T-helper 2 cell treated with Interferon-gamma antibody and Interleukin-4, amounts not matched to agents 100 ng/mL and 5 ng/mL, for 36 hours (primary cell): ENCODE data around the gene SYNE3. TPM values are rescaled to one million over a fixed set of nuclear protein-coding genes. Genes with fewer than 3 reads are reported as not detected.

Experiments used
- intact Hi-C: fragments of 100-400 bp; cut with micrococcal nuclease; formaldehyde crosslinking; loops from one replicate; pipeline ENCODE4 v1.15.1; 2023
- total RNA-seq: library from RNA; stranded (reverse); gene quantifications from 2 replicates; pipeline ENCODE4 v1.2.3, GENCODE V29; 2022

The SYNE3 gene
- total RNA-seq, 1 donor from 2014 or later, result 52.8 TPM

DNA sequence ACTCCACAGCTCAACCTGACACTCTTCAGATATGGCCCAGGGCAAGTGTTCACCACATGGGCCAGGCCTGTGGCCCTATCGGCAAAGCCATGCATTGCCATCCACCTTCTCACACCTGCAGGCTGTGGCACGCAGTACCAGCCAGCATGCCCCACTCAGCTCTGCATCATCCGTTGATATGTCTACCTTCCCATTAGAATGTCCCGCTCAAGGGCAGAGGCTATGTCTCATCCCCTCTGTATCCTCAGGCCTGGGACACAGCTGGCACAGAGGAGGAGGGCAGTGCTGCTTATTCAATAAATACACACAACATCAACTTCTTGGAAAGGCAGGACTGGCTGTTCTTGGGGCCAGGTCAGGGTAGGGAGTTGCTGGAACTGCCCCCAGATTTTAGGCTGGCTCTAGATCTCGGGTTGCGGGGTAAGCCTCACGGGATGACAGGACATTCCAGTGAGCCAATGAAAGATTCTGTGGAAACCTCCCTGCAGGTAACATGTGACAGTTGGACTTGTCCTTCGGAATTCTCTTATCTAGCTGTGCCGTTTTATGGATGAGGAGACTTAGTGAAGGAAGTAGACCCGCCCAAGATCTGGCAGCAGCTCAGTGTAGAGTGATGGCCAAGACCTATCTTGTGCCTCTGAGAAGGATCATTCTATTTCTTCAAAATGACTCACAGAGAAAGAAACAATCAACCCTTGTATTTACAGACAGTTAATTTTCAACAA is 25.6 kb downstream of the SYNE3 start:
- intact Hi-C loops, result no loop called here

DNA sequence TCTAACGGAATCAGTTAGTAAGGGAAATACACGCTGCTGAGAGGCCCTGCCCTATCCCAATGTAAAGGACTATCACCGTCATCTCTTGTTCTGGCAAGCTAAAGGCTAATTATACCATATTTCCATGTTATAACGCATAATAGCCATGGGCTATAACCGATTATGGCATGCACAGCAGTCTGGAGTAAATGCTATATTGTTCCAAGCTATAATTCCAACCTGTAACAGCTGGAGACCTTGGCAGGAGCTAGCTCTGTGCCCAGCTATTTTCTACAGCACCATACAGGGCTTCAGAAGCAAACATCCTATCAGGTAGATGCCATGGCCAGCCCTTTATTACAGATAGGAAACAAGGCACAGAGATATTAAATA is 26.3 kb downstream of the SYNE3 start:
- intact Hi-C loops, result no loop called here

DNA sequence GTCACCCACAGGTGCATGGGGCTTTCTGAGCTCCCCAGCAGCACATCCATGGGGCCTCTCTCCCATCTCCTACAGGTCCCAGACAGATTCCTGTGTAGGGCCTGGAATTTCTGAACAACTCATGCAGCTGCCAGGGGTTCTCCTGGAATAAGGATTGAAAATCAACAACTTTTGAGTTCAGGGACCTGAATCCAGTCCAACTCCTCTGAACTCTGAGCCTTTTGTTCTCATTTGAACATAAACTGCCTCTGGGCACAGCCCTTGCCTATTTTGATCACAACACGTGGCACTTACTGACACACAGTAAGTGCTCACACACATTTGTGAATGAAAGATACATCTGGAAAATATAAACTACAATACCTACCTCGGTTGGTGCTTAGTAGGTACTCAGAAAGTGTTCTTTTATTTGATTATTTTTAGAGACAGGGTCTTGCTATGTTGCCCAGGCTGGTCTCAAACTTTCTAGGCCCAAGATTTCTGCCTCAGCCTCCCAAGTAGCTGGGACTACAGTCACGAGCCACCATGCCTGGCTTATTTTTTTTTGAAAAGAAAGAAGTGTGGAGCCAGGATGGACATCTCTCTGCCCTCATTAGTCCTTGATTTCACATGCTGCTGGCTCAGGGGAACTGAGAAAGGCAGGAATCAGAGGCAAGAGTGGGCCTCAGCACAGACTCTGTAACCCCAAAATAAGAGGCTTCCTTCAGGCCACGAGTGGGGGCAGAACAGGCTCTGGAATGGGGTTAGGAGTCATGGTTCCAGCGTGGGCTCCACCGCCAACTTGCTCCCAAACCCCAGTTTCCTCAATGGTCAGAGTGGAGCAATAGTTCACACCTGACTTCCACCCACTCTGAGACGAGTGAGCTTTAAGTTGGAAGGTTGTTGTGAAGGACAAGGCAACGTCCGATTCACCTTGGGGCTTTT is 27.0 kb downstream of the SYNE3 start:
- intact Hi-C loops, result no loop called here

DNA sequence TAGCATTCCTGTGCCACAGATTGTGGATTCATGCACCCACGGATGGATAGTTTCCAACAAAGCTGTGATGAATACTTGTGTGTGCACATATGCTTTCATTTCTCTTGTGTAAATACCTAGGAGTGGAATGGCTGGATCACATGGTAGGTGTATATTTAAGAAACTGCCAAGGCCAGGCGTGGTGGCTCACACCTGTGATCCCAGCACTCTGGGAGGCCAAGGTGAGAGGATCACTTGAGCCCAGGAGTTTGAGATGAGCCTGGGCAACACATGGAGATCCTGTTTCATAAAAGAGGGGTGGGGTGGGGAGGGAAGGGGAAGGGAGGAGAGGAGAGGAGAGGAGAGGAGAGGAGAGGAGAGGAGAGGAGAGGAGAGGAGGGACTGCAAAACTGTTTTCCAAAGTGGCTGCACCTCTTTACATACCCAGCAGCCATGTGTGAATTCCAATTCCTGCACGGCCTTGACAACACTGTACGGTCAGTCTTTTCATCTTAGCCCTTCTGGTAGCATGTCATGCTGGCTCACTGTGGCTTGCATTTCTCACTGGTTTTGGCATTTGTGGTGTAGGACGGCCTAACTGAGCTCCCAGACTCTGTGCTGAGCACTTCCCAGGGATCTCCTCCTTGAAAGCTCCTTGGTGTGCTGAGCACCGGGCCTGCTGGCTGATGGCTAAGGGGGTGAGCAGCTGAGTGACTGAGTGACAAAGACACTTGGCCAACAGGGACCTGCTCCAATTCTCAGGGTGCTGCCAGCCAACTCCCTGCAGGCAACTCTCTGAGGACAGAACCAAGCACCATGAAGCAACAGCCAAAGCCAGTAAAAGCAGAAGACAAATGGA is 27.9 kb downstream of the SYNE3 start:
- intact Hi-C loops, result no loop called here

DNA sequence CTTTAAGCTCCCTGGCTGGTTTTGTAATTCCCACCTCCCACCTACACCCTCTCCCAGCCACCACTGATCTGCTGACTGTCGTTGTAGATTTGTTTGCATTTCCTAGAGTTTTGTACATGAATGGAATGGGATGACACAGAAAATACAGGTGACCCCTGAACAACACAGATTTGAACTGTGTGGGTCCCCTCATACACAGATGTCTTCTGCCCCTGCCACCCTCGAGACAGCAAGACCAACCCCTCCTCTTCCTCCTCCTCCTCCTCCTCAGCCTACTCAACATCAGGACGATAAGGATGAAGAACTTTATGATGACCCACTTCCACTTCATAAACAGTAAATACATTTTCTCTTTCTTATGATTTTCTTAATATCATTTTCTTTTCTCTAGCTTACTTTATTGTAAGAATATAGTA is 28.8 kb downstream of the SYNE3 start:
- intact Hi-C loops, result no loop called here

DNA sequence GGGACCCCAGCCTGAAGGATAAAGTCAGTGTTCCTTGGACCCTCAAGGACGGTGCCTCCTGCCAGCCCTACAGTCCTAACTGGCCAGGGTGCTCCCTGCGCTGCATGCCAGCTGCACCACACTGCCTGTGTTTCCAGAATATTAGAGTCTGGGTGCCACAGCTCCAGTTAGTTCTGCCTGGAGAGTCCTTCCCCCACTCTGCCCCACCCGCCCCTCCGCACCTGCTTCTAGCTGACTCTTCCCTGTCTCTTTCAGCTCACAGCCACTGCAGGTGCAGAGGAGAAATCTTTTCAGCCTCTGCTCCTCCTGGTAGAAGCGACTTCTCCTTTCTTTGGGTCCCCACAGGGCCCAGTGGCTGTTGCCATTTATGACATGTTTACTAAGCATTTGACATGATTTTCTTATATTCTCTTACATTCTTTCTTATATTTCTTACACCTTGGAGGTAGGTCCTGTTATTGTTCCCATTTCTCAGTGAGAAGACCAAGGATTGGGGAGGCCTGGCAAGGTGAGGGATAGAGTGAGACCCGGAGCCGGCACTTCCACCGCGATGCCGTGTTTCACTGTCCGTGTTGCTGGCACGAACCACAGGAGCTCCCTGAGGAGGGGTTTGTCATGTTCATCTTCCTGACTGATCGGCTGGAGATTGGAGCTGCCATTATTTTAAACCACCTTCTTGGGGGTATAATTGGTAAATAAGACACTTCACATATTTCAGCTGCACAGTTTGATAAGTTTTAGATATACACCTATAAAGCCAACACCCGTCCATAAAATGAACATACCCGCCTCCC is 29.4 kb downstream of the SYNE3 start:
- intact Hi-C loops, result no loop called here

DNA sequence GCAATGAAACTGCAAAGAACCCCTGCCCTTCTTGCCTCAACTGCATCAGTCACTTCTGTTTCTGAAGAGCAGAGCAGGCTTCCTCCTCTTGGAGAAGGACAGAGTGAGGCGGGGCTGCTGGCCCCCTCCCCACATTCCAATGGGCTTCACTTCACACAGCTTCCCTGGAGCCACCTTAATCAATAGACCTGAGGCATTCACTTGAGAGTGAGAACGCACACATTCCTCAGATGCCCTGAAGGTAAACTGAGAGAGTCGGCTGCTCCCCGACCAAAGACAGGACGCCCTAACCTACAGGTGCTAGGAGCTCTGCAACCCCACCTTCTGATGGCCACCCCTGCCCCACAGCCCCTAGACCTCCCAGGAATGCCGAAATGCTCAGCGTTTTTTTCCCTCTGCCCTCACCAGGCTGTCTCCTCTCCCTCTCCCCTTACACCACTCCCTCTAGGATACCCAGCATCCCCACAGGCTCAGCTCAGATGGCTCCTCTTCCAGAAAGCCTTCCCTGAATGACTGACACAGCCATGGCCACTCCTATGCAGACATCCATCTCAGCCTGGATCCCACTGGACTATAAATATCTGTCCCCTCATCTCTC is 31.1 kb downstream of the SYNE3 start:
- intact Hi-C loops, result no loop called here

DNA sequence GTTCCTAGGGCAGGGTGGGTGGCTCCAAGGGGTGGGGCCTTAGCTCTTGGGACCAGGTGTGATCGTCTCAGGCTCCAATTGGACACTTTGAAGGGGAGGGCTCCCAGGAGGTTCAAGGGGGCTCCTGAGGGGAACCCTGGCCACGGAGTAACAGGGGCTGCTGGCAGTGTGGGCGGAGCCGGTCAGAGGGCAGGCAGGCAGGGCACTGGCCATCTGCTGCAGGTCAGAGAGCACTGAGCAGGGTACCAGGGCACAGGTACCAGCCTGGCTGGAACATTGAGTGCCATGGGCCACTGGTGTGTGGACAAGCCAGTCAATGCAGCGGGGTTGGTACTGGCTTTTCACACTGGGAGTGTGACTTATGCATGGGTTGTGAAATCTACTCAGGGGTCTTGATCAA is 32.2 kb downstream of the SYNE3 start:
- intact Hi-C loops, result no loop called here

DNA sequence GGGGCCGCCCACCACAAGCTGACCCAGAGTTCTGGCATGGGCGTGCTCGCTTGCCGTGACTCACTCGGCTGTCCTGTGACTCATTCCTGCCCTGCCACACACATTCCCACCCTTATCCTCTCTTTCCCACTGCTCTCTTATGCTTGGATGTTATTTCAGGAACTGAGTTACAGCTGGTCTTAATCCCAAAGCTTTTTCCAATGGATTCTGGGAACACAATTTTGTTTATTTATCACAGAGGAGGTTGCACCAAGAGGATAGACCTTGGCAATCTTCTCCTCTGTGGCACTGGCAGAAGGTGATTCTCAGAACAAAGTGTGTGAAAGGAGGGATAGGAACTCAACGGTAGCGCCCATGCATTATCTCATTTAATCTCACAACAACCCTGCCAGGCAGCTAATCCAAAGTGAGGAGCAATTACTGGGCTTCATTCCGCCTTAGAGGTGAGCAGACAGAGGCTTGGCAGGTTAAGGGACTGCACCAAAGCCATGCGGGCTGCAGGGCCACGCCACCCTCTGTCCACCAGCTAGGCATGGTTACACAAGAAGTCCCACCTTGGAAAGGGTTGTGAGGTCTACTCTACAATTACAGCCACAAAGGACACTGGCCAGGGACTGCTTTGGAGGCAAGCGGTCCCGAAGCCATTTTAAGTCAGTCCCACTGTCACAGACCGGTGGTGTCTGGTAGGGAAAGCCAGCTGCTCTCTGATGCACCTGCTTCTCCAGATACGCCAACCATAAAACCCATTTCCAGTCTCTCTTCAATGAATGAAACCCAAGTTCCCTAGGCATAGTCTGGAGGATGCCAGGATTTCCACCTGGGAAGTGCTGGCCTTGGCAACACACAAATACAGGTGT is 32.9 kb downstream of the SYNE3 start:
- intact Hi-C loops, result no loop called here

DNA sequence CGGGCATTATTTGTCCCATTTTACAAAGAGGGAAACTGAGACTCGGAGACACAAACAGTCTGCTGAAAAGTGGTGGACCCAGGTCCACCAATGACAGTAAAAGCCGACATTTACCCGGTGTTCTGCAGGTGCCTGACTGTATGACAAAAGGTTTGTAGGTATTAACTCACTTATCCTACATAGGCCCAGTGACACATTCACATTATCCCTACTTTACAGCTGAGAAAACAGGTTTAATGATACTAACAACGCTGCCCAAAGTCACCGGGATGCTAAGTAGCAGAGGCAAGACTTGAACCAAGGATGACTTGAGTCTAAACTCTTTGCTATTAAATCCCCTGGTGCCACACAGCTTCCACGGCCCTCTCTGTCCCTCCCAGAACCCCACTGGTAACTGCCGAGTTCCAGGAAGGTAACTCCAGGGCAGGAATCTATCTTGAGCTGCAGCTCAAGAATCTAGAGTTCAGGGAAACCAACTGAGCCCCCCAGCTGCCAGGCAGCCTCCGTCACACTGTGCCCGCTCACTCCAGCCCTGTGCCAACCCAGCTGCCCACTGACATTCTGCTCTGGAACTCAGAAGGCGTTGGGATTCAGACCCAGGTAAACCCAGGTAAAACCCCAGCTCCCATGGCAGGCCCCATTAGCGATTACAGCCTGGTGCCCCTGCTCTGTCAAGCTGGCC is 33.7 kb downstream of the SYNE3 start:
- intact Hi-C loops, result no loop called here

DNA sequence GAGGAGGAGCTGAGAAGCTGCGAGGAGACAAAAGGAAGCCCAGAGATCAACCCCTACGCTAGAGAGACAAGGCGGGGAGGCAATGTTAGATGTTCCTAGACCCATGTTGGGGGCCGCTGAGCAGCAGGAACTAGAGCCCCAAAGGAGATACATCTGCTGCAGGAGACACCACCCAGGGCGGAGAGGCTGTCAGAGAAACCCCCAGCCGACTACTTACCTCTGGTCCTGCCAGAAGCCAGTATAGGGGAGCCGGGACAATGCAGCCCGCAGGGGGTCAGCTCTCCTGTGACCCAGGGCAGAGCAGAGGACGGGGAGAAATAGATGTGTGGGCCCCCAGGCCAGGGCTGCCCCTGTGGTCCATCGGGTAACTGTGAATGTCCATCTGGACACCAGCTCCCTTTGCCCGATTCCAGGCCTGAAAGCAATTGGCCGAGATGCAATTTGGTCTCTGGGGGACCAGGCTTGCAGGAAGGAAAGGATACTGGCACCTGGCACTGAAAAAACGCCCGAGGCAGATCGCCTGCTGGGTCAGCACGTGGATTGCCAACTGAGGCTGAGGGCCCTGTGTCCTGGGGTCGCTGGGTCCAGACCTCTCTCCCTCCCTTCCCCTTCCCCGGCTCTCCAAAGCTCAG is 34.9 kb downstream of the SYNE3 start:
- intact Hi-C loops, result no loop called here

DNA sequence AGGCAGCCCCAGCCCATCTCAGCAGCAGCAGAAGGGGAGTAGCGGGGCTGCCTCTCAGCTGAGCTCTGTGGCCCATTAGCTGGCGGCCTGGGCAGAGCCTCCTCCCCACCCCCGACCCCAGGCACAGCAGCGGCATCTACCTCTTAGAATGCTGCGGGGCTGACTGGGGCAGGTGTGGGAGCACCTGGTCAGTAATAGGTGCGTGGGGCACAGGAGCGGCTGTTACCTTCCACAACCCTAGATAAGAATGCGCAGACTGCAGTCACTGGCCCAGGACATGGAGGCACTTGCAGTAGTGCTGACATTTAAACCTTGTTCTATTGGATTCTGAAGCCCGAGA is 35.6 kb downstream of the SYNE3 start:
- intact Hi-C loops, result no loop called here

DNA sequence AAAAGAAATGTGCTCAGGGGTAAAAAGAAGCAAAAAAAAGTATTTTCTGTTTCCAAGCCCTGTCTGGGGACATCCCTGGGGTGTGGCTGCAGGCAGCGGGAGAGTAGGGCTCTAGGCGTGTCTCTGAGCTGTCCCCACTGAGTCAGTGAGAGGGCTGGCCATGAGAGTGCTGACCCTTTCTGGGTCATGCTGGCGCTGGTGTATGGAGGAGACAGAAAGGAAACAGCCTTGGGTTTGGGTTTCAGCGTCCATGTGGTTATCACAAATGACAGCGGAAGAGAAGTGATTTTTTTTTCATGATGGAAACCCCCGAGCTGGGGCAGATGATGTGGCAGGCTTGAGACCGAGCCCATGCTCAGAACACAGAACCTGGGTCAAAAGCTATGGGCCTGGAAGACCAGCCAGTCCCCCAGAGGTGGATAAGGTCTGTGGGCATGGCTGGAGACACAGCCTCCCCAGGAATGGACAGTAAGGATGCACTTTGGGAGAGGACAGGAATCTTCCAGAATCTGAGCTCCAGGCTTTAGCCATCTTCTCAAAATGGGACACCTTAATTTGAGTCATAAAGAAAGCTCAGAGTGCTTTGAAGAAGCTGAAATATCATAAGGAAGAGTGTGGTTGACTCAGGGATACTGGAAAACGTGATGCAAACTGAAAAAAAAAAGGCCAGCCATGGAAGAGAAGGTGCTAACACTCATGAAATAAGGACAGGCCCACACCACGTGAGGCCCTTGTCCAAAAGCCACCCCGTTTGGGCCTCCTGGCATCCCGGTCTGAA is 36.2 kb downstream of the SYNE3 start:
- intact Hi-C loops, result no loop called here

DNA sequence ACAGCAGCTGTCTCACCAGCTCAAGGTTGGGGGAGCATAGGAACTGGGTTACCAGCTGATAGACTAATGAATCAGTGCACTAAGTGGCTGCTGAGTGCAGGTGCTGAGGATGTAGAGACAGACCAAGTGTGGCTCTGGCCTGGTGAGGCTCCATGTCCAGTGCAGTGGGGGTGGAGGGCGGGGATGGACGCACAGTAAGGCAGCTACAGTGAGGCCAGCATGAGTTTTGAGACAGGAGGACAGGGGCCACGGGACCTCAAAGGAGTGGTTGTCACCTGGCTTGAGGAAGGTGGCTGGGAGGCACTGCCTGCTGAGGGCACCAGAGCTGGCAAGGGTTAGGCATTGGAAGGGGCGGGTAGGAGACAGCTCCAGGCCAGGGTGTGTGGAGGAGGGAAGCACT is 37.0 kb downstream of the SYNE3 start:
- intact Hi-C loops, result no loop called here

DNA sequence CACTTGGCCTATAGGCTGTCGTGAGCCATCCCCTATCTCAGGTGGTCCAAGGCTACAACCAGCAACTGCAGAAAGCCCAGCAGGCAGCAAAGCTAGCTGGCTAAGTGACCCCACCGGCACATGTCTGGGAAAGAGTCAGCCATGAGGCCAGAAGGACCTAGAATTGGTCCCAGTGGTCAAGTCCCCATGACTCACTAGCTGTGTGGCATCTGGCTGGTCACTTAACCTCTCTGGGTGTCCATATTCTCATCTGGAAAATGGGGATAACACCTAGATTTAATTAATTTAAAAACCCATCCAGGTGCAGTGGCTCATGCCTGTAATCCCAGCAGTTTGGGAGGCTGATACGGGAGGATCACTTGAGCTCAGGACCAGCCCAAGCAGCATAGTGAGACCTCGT is 37.6 kb downstream of the SYNE3 start:
- intact Hi-C loops, result no loop called here

DNA sequence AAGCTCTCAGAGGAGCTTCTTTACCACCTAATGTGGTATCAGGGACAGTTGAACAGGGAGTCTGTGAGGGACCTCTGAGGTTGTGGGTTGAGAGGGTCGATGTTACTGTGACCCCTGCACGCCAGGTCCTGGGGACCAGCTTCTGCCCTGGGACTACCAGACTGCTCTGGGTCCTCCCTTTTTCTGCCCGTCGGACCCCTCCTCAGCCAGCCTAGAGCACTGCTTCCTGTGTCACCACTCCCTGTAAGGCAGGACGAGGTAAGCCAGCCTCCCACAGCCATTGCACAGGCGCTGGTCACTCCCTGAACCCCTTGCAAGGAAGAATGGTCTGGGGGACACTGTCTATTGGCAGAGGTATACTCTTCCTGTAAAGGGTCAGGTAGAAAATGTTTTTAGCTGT is 38.1 kb downstream of the SYNE3 start:
- intact Hi-C loops, result no loop called here

DNA sequence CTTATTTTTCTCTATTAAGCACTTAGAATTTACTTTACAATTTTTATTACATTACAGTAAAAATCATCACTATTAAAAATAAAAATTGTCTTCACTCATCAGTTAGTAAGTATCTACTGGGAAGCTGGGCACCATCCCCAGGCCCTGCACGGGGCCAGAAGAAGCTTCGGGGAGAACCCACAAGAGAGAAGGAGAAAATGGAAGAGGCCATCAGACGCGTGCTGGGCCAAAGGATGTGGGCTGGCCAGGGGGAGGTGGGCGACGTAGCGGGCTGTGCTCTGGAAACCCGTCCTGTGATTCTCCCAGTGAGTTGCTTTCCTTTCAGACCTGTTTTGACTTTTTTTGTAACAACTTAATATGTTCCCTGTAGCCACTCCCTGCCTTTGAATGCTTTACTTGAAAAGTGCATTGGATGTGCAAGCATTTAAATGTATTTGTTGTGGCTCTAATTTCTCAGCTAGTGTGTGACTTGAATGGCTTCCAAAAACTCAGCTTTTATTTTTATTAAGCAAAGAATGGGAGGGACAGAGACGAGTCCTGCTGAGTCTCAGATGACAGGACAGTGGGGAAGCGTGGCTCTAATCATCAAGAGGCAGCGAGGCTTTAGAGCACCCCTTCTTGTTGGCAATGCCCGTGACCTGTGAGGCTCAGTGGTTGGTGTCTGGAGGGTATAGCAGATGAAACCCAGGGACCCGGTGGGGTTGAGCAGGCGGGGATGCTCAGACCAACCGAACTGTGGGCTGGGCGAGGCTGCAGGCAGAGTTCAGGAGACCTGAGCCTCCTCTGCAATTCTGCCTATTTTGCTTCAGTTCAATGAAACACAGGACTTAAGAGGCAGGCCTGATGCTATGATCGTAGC is 38.8 kb downstream of the SYNE3 start:
- intact Hi-C loops, result no loop called here
